Activated CD4-positive, CD25-positive, alpha-beta regulatory T cell treated with anti-CD3 and anti-CD28 coated beads, Interleukin-2, amount 50 U/mL, for 24 hours (primary cell): ENCODE measurements around the gene RANBP3.
A peak's percentile ranks its signal among the peaks of the same experiment; 100 is the strongest.

Source experiments
- ATAC-seq, 2 donors: fragments of 150-1000 bp; cut with Tn5 transposase; one replicate each; pipeline ENCODE4 v1.10.0; 2021; ENCODE audit warnings: mild to moderate bottlenecking in 1 of 2, moderate library complexity in 1 of 2

Gene RANBP3

GRCh38 chr19:5943623-5944022, 34.3 kb downstream of the RANBP3 start:
- ATAC-seq = peak in 1 of 2 donors; percentile 38

GRCh38 chr19:5943045-5943444, 34.9 kb downstream of the RANBP3 start:
- ATAC-seq = no peak

- no peak for ATAC-seq
Observed at GRCh38 chr19:5941673-5942072, 36.3 kb downstream of the RANBP3 start.

- no peak for ATAC-seq
Observed at GRCh38 chr19:5940260-5941208, 37.4 kb downstream of the RANBP3 start.

GRCh38 chr19:5937550-5937949, 40.4 kb downstream of the RANBP3 start:
- ATAC-seq = no peak

GRCh38 chr19:5936292-5936592, 41.7 kb downstream of the RANBP3 start:
- no peak for ATAC-seq

- ATAC-seq = no peak
Observed at GRCh38 chr19:5935473-5936291, 42.3 kb downstream of the RANBP3 start.

- no peak for ATAC-seq
Observed at GRCh38 chr19:5934774-5935472, 43.0 kb downstream of the RANBP3 start.

- ATAC-seq = no peak
Observed at GRCh38 chr19:5934069-5934401, 43.9 kb downstream of the RANBP3 start.

GRCh38 chr19:5933391-5934068, 44.4 kb downstream of the RANBP3 start:
- no peak for ATAC-seq

GRCh38 chr19:5932609-5933262, 45.2 kb downstream of the RANBP3 start:
- no peak for ATAC-seq

GRCh38 chr19:5932146-5932545, 45.8 kb downstream of the RANBP3 start:
- ATAC-seq = no peak

- ATAC-seq = no peak
Observed at GRCh38 chr19:5931251-5931650, 46.7 kb downstream of the RANBP3 start.

GRCh38 chr19:5929625-5930024, 48.3 kb downstream of the RANBP3 start:
- ATAC-seq = no peak

- ATAC-seq = no peak
Observed at GRCh38 chr19:5929179-5929578, 48.8 kb downstream of the RANBP3 start.

GRCh38 chr19:5927441-5927821, 50.5 kb downstream of the RANBP3 start:
- no peak for ATAC-seq

GRCh38 chr19:5926641-5927440, 51.1 kb downstream of the RANBP3 start:
- no peak for ATAC-seq

GRCh38 chr19:5925830-5926427, 52.0 kb downstream of the RANBP3 start:
- no peak for ATAC-seq

GRCh38 chr19:5923356-5923755, 54.6 kb downstream of the RANBP3 start:
- no peak for ATAC-seq

GRCh38 chr19:5922161-5922545, 55.8 kb downstream of the RANBP3 start:
- ATAC-seq = no peak
